A673 (cell line): Measurements from ENCODE around the gene GRXCR1. TPM values are rescaled to one million over a fixed set of nuclear protein-coding genes. Genes with fewer than 3 reads are reported as not detected.

Source experiments
- BruUV-seq: library from RNA; stranded (reverse); fragments of 400-500 nt; replicated peaks from 2 replicates; lab custom pipeline; 2021; lab: Mats Ljungman, UMichigan
- CTCF ChIA-PET: fragments of 300-600 bp; sonication (Branson Sonifier 250); formaldehyde crosslinking; loops from one replicate; lab custom pipeline; 2022; ENCODE audit warnings: antibody characterized with exemption; lab: Charles Lee
- POLR2A ChIA-PET: fragments of 300-600 bp; sonication (Branson Sonifier 250); formaldehyde crosslinking; loops from one replicate; lab custom pipeline; 2022; ENCODE audit warnings: antibody characterized with exemption; ENCODE audit not compliant: low non-redundant PET; lab: Charles Lee
- DNase-seq: peaks from one replicate; pipeline ENCODE4 v3.0.0-alpha.2; 2015; ENCODE audit warnings: low spot score
- H3K27ac ChIP-seq: fragments of 200-600 bp; sonication (generic); 2 replicates; pipeline ENCODE4 v1.5.1; 2016; ENCODE audit warnings: mixed run types, low read depth, mild to moderate bottlenecking, mixed read lengths, antibody characterized with exemption, low read length; ENCODE audit not compliant: poor library complexity, severe bottlenecking
- H3K27me3 ChIP-seq: fragments of 200-600 bp; sonication (generic); replicated peaks from 2 replicates; pipeline ENCODE4 v1.6.1; 2017; ENCODE audit warnings: mixed run types, low read depth, mild to moderate bottlenecking, mixed read lengths, antibody characterized with exemption, low read length; ENCODE audit not compliant: insufficient read depth, poor library complexity
- H3K36me3 ChIP-seq: fragments of 200-600 bp; sonication (generic); 2 replicates; pipeline ENCODE4 v1.6.1; 2016; ENCODE audit warnings: mixed run types, mild to moderate bottlenecking, mixed read lengths, antibody characterized with exemption, low read length; ENCODE audit not compliant: insufficient read depth, poor library complexity, severe bottlenecking
- H3K4me1 ChIP-seq: fragments of 200-600 bp; sonication (generic); 2 replicates; pipeline ENCODE4 v1.6.1; 2017; ENCODE audit warnings: mixed run types, mild to moderate bottlenecking, mixed read lengths, antibody characterized with exemption, low read length; ENCODE audit not compliant: insufficient read depth, poor library complexity, severe bottlenecking
- H3K4me3 ChIP-seq: fragments of 200-600 bp; sonication (generic); 2 replicates; pipeline ENCODE4 v1.5.1; 2016; ENCODE audit warnings: low read depth, mixed run types, mild to moderate bottlenecking, mixed read lengths, low read length; ENCODE audit not compliant: poor library complexity, severe bottlenecking
- H3K9me3 ChIP-seq: fragments of 200-600 bp; sonication (generic); 2 replicates; pipeline ENCODE4 v1.6.1; 2016; ENCODE audit warnings: mixed run types, low read depth, mild to moderate bottlenecking, mixed read lengths, antibody characterized with exemption, low read length; ENCODE audit not compliant: poor library complexity, severe bottlenecking
- EZH2 ChIP-seq: fragments of 200-600 bp; sonication (generic); IDR thresholded peaks from 2 replicates; pipeline ENCODE4 v1.6.1; 2017; ENCODE audit warnings: borderline replicate concordance, low read depth, mild to moderate bottlenecking, mixed read lengths, antibody characterized with exemption, low read length; ENCODE audit not compliant: poor library complexity, severe bottlenecking
- intact Hi-C: fragments of 100-400 bp; cut with micrococcal nuclease; formaldehyde crosslinking; loops from one replicate; pipeline ENCODE4 v1.10.0; 2022; ENCODE audit not compliant: unreplicated experiment
- total RNA-seq: library from RNA; stranded (reverse); gene quantifications from 2 replicates; pipeline ENCODE4 v1.2.3, GENCODE V29; 2021
- TF ChIP-seq, protein P1 (sequence below): fragments of 300-800, 200-600 bp; sonication (generic); conservative IDR thresholded peaks from 2 replicates; pipeline ENCODE4 v1.5.1; 2017; ENCODE audit warnings: low read depth, mild to moderate bottlenecking, antibody characterized with exemption, low read length, moderate library complexity, mixed read lengths

Gene GRXCR1
- total RNA-seq, 1 experiment from 2014 or later = not detected

DNA sequence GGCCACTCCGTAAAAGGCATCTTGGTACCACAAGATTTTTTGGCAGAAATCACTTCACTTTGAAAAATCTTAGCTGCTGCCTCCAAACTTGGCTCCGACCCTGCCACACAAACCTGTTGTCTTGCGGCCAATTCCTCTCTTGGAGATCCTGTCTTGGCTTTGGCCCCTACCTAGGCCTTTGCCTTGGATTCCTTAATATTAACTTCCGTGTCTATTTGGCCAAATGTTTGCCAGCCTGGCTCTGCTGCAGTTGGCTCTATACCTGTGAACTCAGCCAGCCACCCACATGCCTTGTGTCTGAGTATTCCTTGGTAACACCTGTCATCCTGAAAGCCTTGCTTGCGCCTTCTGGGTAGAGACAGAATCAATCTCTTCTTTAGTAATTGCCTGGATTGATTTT lies 12.5 kb downstream of the GRXCR1 start:
- no peaks in the 10 kb centered on the region for H3K36me3 ChIP-seq
- no peaks in the 10 kb centered on the region for H3K27me3 ChIP-seq
- CTCF ChIA-PET = no interaction called here
- no peak for DNase-seq
- H3K9me3 ChIP-seq = peaks cover 7% of the 10 kb centered on the region
- POLR2A ChIA-PET = no interaction called here
- BruUV-seq = no TSS peak
- intact Hi-C loops = no loop called here
- H3K4me1 ChIP-seq = no peaks in the 10 kb centered on the region
- TF ChIP-seq EZH2 = no peak
- TF ChIP-seq, protein P1, sequence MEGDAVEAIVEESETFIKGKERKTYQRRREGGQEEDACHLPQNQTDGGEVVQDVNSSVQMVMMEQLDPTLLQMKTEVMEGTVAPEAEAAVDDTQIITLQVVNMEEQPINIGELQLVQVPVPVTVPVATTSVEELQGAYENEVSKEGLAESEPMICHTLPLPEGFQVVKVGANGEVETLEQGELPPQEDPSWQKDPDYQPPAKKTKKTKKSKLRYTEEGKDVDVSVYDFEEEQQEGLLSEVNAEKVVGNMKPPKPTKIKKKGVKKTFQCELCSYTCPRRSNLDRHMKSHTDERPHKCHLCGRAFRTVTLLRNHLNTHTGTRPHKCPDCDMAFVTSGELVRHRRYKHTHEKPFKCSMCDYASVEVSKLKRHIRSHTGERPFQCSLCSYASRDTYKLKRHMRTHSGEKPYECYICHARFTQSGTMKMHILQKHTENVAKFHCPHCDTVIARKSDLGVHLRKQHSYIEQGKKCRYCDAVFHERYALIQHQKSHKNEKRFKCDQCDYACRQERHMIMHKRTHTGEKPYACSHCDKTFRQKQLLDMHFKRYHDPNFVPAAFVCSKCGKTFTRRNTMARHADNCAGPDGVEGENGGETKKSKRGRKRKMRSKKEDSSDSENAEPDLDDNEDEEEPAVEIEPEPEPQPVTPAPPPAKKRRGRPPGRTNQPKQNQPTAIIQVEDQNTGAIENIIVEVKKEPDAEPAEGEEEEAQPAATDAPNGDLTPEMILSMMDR = no peak
- no peak overlapping the region for H3K4me3 ChIP-seq
- H3K27ac ChIP-seq = no peak overlapping the region

DNA sequence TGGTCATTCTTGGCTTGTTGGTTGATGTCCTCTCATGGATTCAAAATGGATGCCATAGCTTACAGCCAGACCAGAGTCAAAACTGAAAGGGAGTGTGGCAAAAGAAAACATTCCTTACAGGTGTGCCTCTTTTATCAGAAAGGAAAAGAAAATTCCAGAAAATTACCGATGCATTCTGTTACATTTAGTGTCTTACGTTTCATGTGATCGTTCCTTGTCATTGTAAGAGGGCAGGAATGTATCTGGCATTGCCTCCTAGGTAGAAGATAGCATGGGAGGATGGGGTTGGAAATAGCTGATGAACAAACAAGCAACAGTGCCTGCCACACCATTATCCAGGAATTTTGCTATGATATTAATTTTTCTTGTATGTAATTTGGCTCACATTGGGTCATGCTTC lies 13.1 kb downstream of the GRXCR1 start:
- Histone ChIP-seq H3K36me3 (no peaks in the 10 kb centered on the region), H3K4me3 (no peak overlapping the region), H3K27me3 (no peaks in the 10 kb centered on the region), H3K27ac (no peak overlapping the region), H3K4me1 (no peaks in the 10 kb centered on the region), H3K9me3 (peaks cover 7% of the 10 kb centered on the region)
- ChIA-PET POLR2A (no interaction called here), CTCF (no interaction called here)
- intact Hi-C loops = no loop called here
- no TSS peak for BruUV-seq
- DNase-seq = no peak
- no peak for TF ChIP-seq EZH2
- TF ChIP-seq, protein P1 = no peak

DNA sequence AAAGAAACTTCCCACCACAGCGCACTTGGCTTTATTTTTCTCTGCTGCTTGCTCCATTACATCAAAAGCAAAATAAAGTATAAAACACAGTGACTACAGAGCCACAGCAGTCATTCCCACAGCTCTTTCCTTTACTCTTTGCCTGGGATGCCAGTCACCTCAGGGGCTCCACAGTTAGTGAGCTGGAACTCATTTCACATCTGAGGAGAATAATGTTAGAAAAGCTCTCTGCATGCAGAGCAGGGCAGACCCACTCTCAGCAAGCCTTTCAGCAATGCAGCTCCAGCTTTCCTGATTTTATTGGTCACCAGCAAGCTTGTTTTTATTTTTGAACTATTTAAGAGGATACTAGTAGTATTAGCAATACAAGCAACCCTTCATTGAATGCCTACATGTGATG lies 13.8 kb downstream of the GRXCR1 start:
- Histone ChIP-seq H3K4me1 (no peaks in the 10 kb centered on the region), H3K27ac (no peak overlapping the region), H3K36me3 (no peaks in the 10 kb centered on the region), H3K9me3 (peaks cover 7% of the 10 kb centered on the region), H3K4me3 (no peak overlapping the region), H3K27me3 (no peaks in the 10 kb centered on the region)
- POLR2A ChIA-PET = no interaction called here
- no TSS peak for BruUV-seq
- intact Hi-C loops = no loop called here
- TF ChIP-seq, protein P1 = no peak
- no peak for TF ChIP-seq EZH2
- CTCF ChIA-PET = no interaction called here
- DNase-seq = no peak
